DND-41 (cell line): ENCODE data around the gene CCR9.

Experiments used
- CTCF ChIP-seq: IDR thresholded peaks from 2 replicates; pipeline ENCODE4 v1.5.1; 2012; ENCODE audit warnings: borderline replicate concordance, low read length, moderate library complexity, mild to moderate bottlenecking; ENCODE audit not compliant: poor library complexity, severe bottlenecking; ENCODE audit errors: extremely low read depth
- EZH2 ChIP-seq: IDR thresholded peaks from 3 replicates; pipeline ENCODE4 v1.6.1; 2012; ENCODE audit warnings: borderline replicate concordance, low read depth, mild to moderate bottlenecking, moderate library complexity, low read length, inconsistent platforms; ENCODE audit not compliant: severe bottlenecking

GRCh38 chr3:45908761-45909160 is 22.4 kb downstream of the CCR9 start:
- no peak for TF ChIP-seq CTCF
- no peak for TF ChIP-seq EZH2
